ENCODE results near the gene ANKMY1. TPM values are rescaled to one million over a fixed set of nuclear protein-coding genes. Genes with fewer than 3 reads are reported as not detected.

ANKMY1 gene
- total and polyA plus RNA-seq, 2 experiments from 2014 or later: 9.2 to 11.1 TPM

- Histone ChIP-seq H3K9me3 (ENCODE audit: low read depth) (peaks cover 5% of the 10 kb centered on the region), H3K27ac (no peak overlapping the region), H3K36me3 (replicated peaks; ENCODE audit: insufficient read depth, low read depth) (no peaks in the 10 kb centered on the region), H3K4me1 (ENCODE audit: insufficient read depth) (no peaks in the 10 kb centered on the region), H3K4me2 (no peak overlapping the region), H4K20me1 (ENCODE audit: insufficient read depth, poor library complexity, severe bottlenecking) (no peaks in the 10 kb centered on the region), H2AFZ (no peak overlapping the region), H3K9me2 (replicated peaks; ENCODE audit: insufficient read depth) (no peaks in the 10 kb centered on the region), H3K27me3 (no peaks in the 10 kb centered on the region), H3K4me3 (no peak overlapping the region), H3K79me2 (no peaks in the 10 kb centered on the region)
- TF ChIP-seq EZH2phosphoT487 (IDR thresholded peaks at IDR 0.05; ENCODE audit: low read depth, severe bottlenecking, unreplicated experiment): no peak
- TF ChIP-seq EZH2 (IDR thresholded peaks at IDR 0.05; ENCODE audit: borderline replicate concordance): no peak
- no peak for TF ChIP-seq CTCF (IDR thresholded peaks at IDR 0.05; ENCODE audit: poor library complexity)
- no peak for DNase-seq (ENCODE audit: low spot score)
- WGBS (ENCODE audit: low lambda C conversion rate, missing lambda C conversion rate): 99% methylated on average over 8 of the region's 12 CpGs
These were observed 36.8 kb downstream of the ANKMY1 start for GRCh38 chr2:240520974-240521350.

GRCh38 chr2:240520130-240520973 is 37.4 kb downstream of the ANKMY1 start:
- peak overlapping the region; percentile 65 for H3K4me2 ChIP-seq
- H3K27ac ChIP-seq: no peak overlapping the region
- H3K9me2 ChIP-seq (replicated peaks; ENCODE audit: insufficient read depth): no peaks in the 10 kb centered on the region
- H3K36me3 ChIP-seq (replicated peaks; ENCODE audit: insufficient read depth, low read depth): no peaks in the 10 kb centered on the region
- no peak overlapping the region for H2AFZ ChIP-seq
- H3K4me1 ChIP-seq (ENCODE audit: insufficient read depth): no peaks in the 10 kb centered on the region
- no peaks in the 10 kb centered on the region for H3K27me3 ChIP-seq
- WGBS (ENCODE audit: low lambda C conversion rate, missing lambda C conversion rate): 51% methylated on average over 44 of the region's 52 CpGs
- H4K20me1 ChIP-seq (ENCODE audit: insufficient read depth, poor library complexity, severe bottlenecking): no peaks in the 10 kb centered on the region
- no peak for TF ChIP-seq EZH2phosphoT487 (IDR thresholded peaks at IDR 0.05; ENCODE audit: low read depth, severe bottlenecking, unreplicated experiment)
- no peak for TF ChIP-seq EZH2 (IDR thresholded peaks at IDR 0.05; ENCODE audit: borderline replicate concordance)
- no peak for TF ChIP-seq CTCF (IDR thresholded peaks at IDR 0.05; ENCODE audit: poor library complexity)
- peaks cover 5% of the 10 kb centered on the region for H3K9me3 ChIP-seq (ENCODE audit: low read depth)
- no peak overlapping the region for H3K4me3 ChIP-seq
- H3K79me2 ChIP-seq: no peaks in the 10 kb centered on the region
- DNase-seq (ENCODE audit: low spot score): no peak

GRCh38 chr2:240519396-240520129 is 38.2 kb downstream of the ANKMY1 start:
- Histone ChIP-seq H3K4me2 (peak overlapping the region; percentile 65), H3K9me2 (replicated peaks; ENCODE audit: insufficient read depth) (no peaks in the 10 kb centered on the region), H3K4me1 (ENCODE audit: insufficient read depth) (no peaks in the 10 kb centered on the region), H2AFZ (no peak overlapping the region), H3K9me3 (ENCODE audit: low read depth) (no peaks in the 10 kb centered on the region), H3K4me3 (no peak overlapping the region), H3K36me3 (replicated peaks; ENCODE audit: insufficient read depth, low read depth) (no peaks in the 10 kb centered on the region), H3K27me3 (no peaks in the 10 kb centered on the region), H4K20me1 (ENCODE audit: insufficient read depth, poor library complexity, severe bottlenecking) (no peaks in the 10 kb centered on the region), H3K27ac (no peak overlapping the region), H3K79me2 (no peaks in the 10 kb centered on the region)
- no peak for DNase-seq (ENCODE audit: low spot score)
- 65% methylated on average over 25 of the region's 25 CpGs for WGBS (ENCODE audit: low lambda C conversion rate, missing lambda C conversion rate)
- no peak for TF ChIP-seq EZH2phosphoT487 (IDR thresholded peaks at IDR 0.05; ENCODE audit: low read depth, severe bottlenecking, unreplicated experiment)
- no peak for TF ChIP-seq CTCF (IDR thresholded peaks at IDR 0.05; ENCODE audit: poor library complexity)
- TF ChIP-seq EZH2 (IDR thresholded peaks at IDR 0.05; ENCODE audit: borderline replicate concordance): no peak

Measured in hepatocyte (in vitro differentiated cells).